Measurements from ENCODE around the gene FBXL4. TPM values are rescaled to one million over a fixed set of nuclear protein-coding genes. Genes with fewer than 3 reads are reported as not detected.

FBXL4 gene
- total and polyA plus RNA-seq, 4 experiments from 2014 or later, result 4.4 to 22.9 (median 15.9) TPM

DNA sequence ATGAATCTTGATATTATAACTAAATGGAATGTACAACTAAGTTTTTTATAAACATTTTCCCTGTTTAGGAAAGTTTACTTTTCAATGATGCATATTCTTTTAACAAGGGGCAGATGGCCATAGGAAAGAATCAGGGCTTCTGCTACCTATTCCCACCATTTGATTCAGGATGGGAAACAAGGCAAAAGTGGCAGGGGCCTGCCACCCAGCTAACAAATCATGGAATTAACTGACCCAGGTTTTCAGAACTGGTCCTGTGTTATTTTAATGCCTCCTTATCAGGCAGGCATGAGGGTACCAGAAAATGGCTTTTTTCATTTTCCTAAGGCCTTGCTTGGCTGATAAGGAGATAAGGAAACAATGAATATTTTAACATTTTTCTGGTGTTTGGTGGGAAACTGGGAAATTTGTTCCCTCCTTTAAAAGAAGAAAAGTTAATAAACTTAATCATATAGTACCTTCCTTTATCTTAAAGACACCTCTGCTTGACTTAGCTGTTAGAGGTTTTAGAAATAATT, 106.7 kb downstream of the FBXL4 start:
- H3K27me3 Mint-ChIP-seq, result peaks cover 70 to 75% of the 10 kb centered on the region in 2 donors

GRCh38 chr6:98840385-98840784, 107.4 kb downstream of the FBXL4 start:
- H3K36me3 ChIP-seq (ENCODE audit: insufficient read depth, low read length), result no peaks in the 10 kb centered on the region
- H3K4me3 Mint-ChIP-seq, result no peak overlapping the region
- peaks cover 0 to 3% of the 10 kb centered on the region in 2 donors for H3K36me3 Mint-ChIP-seq
- peaks cover 81% of the 10 kb centered on the region for H3K27me3 ChIP-seq (ENCODE audit: insufficient read depth, low read length)
- H3K27ac ChIP-seq (ENCODE audit: low read depth, low read length), result no peak overlapping the region
- DNase-seq, result no peak
- H3K4me1 ChIP-seq (ENCODE audit: insufficient read depth, low read length), result peaks cover 32% of the 10 kb centered on the region
- no peaks in the 10 kb centered on the region for H3K9me3 ChIP-seq (ENCODE audit: control insufficient read depth in 1 of 2, low read length in 2 of 2)
- CTCF ChIA-PET (ENCODE audit: partially characterized antibody), result no interaction called here
- intact Hi-C loops (cut with micrococcal nuclease), result no loop called here
- POLR2A ChIA-PET (ENCODE audit: partially characterized antibody), result no interaction called here
- H3K4me3 ChIP-seq (ENCODE audit: low read length in 2 of 2), result no peak overlapping the region
- peaks cover 13 to 44% (median 25%) of the 10 kb centered on the region in 4 donors for H3K4me1 Mint-ChIP-seq
- peaks cover 0 to 6% (median 2%) of the 10 kb centered on the region in 8 donors for H3K9me3 Mint-ChIP-seq
- peak overlapping the region in 1 of 7 donors; percentile 9 for H3K27ac Mint-ChIP-seq
- H3K27me3 Mint-ChIP-seq, result peaks cover 67 to 72% of the 10 kb centered on the region in 2 donors

More for the DNA sequence above, 106.7 kb downstream of the FBXL4 start:
- CTCF ChIA-PET (ENCODE audit: partially characterized antibody), result no interaction called here
- no peak for DNase-seq
- intact Hi-C loops (cut with micrococcal nuclease), result no loop called here
- POLR2A ChIA-PET (ENCODE audit: partially characterized antibody), result interaction anchor here (1.0 kb wide), 1 partner anchor 11 kb away, joined by 3 read pairs; no protein-coding TSS in a partner anchor
- Histone ChIP-seq H3K27me3 (ENCODE audit: insufficient read depth, low read length) (peaks cover 81% of the 10 kb centered on the region), H3K9me3 (ENCODE audit: control insufficient read depth in 1 of 2, low read length in 2 of 2) (no peaks in the 10 kb centered on the region), H3K27ac (ENCODE audit: low read depth, low read length) (no peak overlapping the region), H3K4me3 (ENCODE audit: low read length in 2 of 2) (no peak overlapping the region), H3K4me1 (ENCODE audit: insufficient read depth, low read length) (peaks cover 29% of the 10 kb centered on the region), H3K36me3 (ENCODE audit: insufficient read depth, low read length) (no peaks in the 10 kb centered on the region)
- peaks cover 0 to 4% (median under 1%) of the 10 kb centered on the region in 8 donors for H3K9me3 Mint-ChIP-seq
- H3K36me3 Mint-ChIP-seq, result peaks cover 0 to 2% of the 10 kb centered on the region in 2 donors
- H3K27ac Mint-ChIP-seq, result no peak overlapping the region
- peaks cover 16 to 44% (median 27%) of the 10 kb centered on the region in 4 donors for H3K4me1 Mint-ChIP-seq
- no peak overlapping the region for H3K4me3 Mint-ChIP-seq

- intact Hi-C loops (cut with micrococcal nuclease), result loop anchor here (10.0 kb wide), 1 partner anchor 775 kb away; no protein-coding TSS in a partner anchor
- Histone ChIP-seq H3K4me1 (ENCODE audit: insufficient read depth, low read length) (peaks cover 29% of the 10 kb centered on the region), H3K9me3 (ENCODE audit: control insufficient read depth in 1 of 2, low read length in 2 of 2) (no peaks in the 10 kb centered on the region), H3K4me3 (ENCODE audit: low read length in 2 of 2) (no peak overlapping the region), H3K27me3 (ENCODE audit: insufficient read depth, low read length) (peaks cover 78% of the 10 kb centered on the region), H3K36me3 (ENCODE audit: insufficient read depth, low read length) (no peaks in the 10 kb centered on the region), H3K27ac (ENCODE audit: low read depth, low read length) (no peak overlapping the region)
- Mint-ChIP-seq H3K27ac (peak overlapping the region in 1 of 7 donors; percentile 9), H3K4me3 (no peak overlapping the region), H3K4me1 (peaks cover 12 to 41% (median 24%) of the 10 kb centered on the region in 4 donors), H3K36me3 (peaks cover 0 to 3% of the 10 kb centered on the region in 2 donors), H3K9me3 (peaks cover 0 to 6% (median 2%) of the 10 kb centered on the region in 8 donors), H3K27me3 (peaks cover 67 to 71% of the 10 kb centered on the region in 2 donors)
- DNase-seq, result no peak
- POLR2A ChIA-PET (ENCODE audit: partially characterized antibody), result no interaction called here
- CTCF ChIA-PET (ENCODE audit: partially characterized antibody), result no interaction called here
These were observed 107.9 kb downstream of the FBXL4 start for GRCh38 chr6:98839781-98840361.

DNA sequence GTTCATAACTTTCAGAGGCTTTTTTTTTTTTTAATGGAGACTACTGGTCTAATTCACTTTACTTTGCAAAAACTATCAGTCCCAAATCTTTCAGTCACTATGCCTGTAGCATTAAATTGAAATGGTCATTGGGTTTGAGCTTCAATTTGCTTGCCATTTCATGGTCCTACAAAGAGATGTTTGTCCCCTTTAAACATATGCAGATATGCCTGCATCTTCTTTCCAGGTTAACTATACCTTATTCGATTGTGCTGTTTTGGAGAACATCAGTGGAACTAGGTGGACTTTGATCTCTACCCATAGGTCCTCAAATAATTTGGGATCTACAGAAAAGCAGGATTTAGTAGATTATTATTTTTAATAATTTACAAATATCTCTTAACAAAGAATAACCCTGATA, 108.8 kb downstream of the FBXL4 start:
- H3K27me3 ChIP-seq (ENCODE audit: insufficient read depth, low read length), result peaks cover 73% of the 10 kb centered on the region
- peaks cover 8 to 41% (median 19%) of the 10 kb centered on the region in 4 donors for H3K4me1 Mint-ChIP-seq
- H3K9me3 Mint-ChIP-seq, result peaks cover 0 to 6% (median 2%) of the 10 kb centered on the region in 8 donors
- intact Hi-C loops (cut with micrococcal nuclease), result loop anchor here (10.0 kb wide), 1 partner anchor 776 kb away; no protein-coding TSS in a partner anchor
- no peak for DNase-seq
- no peak overlapping the region for H3K27ac ChIP-seq (ENCODE audit: low read depth, low read length)
- no peak overlapping the region for H3K4me3 ChIP-seq (ENCODE audit: low read length in 2 of 2)
- H3K36me3 ChIP-seq (ENCODE audit: insufficient read depth, low read length), result no peaks in the 10 kb centered on the region
- H3K9me3 ChIP-seq (ENCODE audit: control insufficient read depth in 1 of 2, low read length in 2 of 2), result no peaks in the 10 kb centered on the region
- H3K27me3 Mint-ChIP-seq, result peaks cover 61 to 67% of the 10 kb centered on the region in 2 donors
- POLR2A ChIA-PET (ENCODE audit: partially characterized antibody), result no interaction called here
- H3K36me3 Mint-ChIP-seq, result peaks cover 3% of the 10 kb centered on the region in 2 donors
- H3K4me3 Mint-ChIP-seq, result no peak overlapping the region
- no peak overlapping the region for H3K27ac Mint-ChIP-seq
- CTCF ChIA-PET (ENCODE audit: partially characterized antibody), result no interaction called here
- H3K4me1 ChIP-seq (ENCODE audit: insufficient read depth, low read length), result peaks cover 22% of the 10 kb centered on the region

DNA sequence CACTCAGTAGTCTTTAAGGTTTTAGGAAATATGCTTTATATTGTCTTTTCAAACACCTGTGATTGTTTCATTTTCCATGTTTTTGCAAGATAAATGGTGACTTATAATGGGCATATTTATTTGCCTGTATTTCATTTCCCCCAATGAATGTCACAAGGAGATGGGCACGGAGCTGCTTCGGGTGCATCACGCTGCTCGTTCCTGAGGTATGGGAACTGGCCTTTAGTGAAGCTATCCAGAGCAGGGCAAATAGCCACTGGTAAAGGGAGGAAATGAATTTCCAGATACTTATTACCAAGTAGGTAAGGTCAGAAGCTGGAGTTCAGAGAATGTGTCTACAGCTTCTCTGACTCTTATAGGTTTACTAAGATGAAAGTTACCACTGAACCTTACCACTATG, 109.7 kb downstream of the FBXL4 start:
- Mint-ChIP-seq H3K27me3 (peaks cover 59 to 70% of the 10 kb centered on the region in 2 donors), H3K27ac (no peak overlapping the region), H3K4me3 (no peak overlapping the region), H3K9me3 (peaks cover 0 to 4% (median 2%) of the 10 kb centered on the region in 8 donors), H3K36me3 (peaks cover 3 to 10% of the 10 kb centered on the region in 2 donors), H3K4me1 (peaks cover 7 to 42% (median 23%) of the 10 kb centered on the region in 4 donors)
- Histone ChIP-seq H3K36me3 (ENCODE audit: insufficient read depth, low read length) (no peaks in the 10 kb centered on the region), H3K4me1 (ENCODE audit: insufficient read depth, low read length) (peaks cover 27% of the 10 kb centered on the region), H3K4me3 (ENCODE audit: low read length in 2 of 2) (no peak overlapping the region), H3K27me3 (ENCODE audit: insufficient read depth, low read length) (peaks cover 69% of the 10 kb centered on the region), H3K9me3 (ENCODE audit: control insufficient read depth in 1 of 2, low read length in 2 of 2) (no peaks in the 10 kb centered on the region), H3K27ac (ENCODE audit: low read depth, low read length) (no peak overlapping the region)
- intact Hi-C loops (cut with micrococcal nuclease), result loop anchor here (10.0 kb wide), 1 partner anchor 777 kb away; no protein-coding TSS in a partner anchor
- POLR2A ChIA-PET (ENCODE audit: partially characterized antibody), result no interaction called here
- no peak for DNase-seq
- CTCF ChIA-PET (ENCODE audit: partially characterized antibody), result no interaction called here

DNA sequence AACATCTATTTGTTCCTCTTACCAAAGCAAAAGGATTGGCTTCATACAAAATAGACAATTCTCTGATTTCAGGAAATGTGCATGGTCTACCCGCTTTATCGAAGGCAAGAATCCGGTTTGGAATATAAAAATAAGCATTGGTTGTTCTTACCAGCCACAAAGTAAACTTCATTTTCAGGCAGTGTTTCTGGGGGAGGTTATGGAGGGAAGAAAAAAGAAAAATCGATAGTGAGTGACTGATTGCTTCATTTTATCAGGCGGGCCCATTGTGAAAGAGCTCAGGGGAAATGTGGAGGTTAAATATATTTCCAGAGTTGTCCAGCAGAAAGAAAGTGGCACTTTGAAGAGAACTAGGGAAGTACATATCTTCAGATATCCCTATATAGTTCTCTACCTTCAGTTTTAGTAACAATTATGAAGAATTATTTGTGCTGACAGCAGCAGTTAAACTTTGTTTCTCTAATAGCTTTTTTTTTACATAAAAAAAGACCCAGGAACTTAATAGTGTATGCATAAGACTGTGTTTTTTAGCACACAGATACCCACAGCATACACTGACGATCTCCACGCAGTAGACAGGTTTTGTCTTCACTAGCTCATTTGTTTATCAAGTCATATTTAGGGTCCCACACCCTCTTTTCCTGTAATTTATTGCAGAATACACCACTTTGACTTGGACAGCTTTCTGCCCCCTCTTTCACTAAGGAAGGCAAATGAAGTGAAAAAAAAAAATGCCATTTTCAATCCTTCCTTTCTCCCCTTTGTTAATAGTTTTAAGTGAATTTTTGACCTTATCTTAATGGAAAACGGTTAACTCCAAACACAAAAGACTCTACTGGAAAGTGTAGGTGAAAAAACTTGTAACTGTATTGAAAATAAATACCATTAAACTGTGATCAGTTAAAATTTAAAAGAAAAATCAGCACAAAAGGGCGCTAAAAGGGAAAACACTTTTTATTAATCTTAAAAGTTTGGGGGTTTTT, 110.5 kb downstream of the FBXL4 start:
- Histone ChIP-seq H3K4me1 (ENCODE audit: insufficient read depth, low read length) (peaks cover 35% of the 10 kb centered on the region), H3K4me3 (ENCODE audit: low read length in 2 of 2) (no peak overlapping the region), H3K36me3 (ENCODE audit: insufficient read depth, low read length) (no peaks in the 10 kb centered on the region), H3K27ac (ENCODE audit: low read depth, low read length) (no peak overlapping the region), H3K27me3 (ENCODE audit: insufficient read depth, low read length) (peaks cover 69% of the 10 kb centered on the region), H3K9me3 (ENCODE audit: control insufficient read depth in 1 of 2, low read length in 2 of 2) (no peaks in the 10 kb centered on the region)
- Mint-ChIP-seq H3K27ac (no peak overlapping the region), H3K27me3 (peaks cover 58 to 70% of the 10 kb centered on the region in 2 donors), H3K4me1 (peaks cover 13 to 45% (median 29%) of the 10 kb centered on the region in 4 donors), H3K4me3 (peak overlapping the region in 4 of 8 donors; percentile 8 to 81 (median 18)), H3K36me3 (peaks cover 3 to 10% of the 10 kb centered on the region in 2 donors), H3K9me3 (peaks cover 0 to 4% (median 2%) of the 10 kb centered on the region in 8 donors)
- ChIA-PET CTCF (ENCODE audit: partially characterized antibody) (no interaction called here), POLR2A (ENCODE audit: partially characterized antibody) (no interaction called here)
- DNase-seq, result no peak
- intact Hi-C loops (cut with micrococcal nuclease), result loop anchor here (10.0 kb wide), 1 partner anchor 778 kb away; no protein-coding TSS in a partner anchor
